Skin of body (tissue), 2 donors: ENCODE measurements around the gene ATP5F1E. TPM values are rescaled to one million over a fixed set of nuclear protein-coding genes. Genes with fewer than 3 reads are reported as not detected.

Experiments
- DNase-seq: peaks from one replicate; lab custom pipeline; 2025; lab: John Stamatoyannopoulos, UW
- total RNA-seq: library from RNA; depleted of rRNA; stranded (reverse); fragments of >200 nt; gene quantifications from one replicate; pipeline ENCODE4 v1.2.3, GENCODE V29; 2014

Gene ATP5F1E
- total RNA-seq, 1 donor from 2014 or later = 21.6 TPM

GRCh38 chr20:59006167-59006863 is 25.8 kb downstream of the ATP5F1E start:
- no peak for DNase-seq

- no peak for DNase-seq
These were observed 26.5 kb downstream of the ATP5F1E start for GRCh38 chr20:59005523-59006166.

DNA sequence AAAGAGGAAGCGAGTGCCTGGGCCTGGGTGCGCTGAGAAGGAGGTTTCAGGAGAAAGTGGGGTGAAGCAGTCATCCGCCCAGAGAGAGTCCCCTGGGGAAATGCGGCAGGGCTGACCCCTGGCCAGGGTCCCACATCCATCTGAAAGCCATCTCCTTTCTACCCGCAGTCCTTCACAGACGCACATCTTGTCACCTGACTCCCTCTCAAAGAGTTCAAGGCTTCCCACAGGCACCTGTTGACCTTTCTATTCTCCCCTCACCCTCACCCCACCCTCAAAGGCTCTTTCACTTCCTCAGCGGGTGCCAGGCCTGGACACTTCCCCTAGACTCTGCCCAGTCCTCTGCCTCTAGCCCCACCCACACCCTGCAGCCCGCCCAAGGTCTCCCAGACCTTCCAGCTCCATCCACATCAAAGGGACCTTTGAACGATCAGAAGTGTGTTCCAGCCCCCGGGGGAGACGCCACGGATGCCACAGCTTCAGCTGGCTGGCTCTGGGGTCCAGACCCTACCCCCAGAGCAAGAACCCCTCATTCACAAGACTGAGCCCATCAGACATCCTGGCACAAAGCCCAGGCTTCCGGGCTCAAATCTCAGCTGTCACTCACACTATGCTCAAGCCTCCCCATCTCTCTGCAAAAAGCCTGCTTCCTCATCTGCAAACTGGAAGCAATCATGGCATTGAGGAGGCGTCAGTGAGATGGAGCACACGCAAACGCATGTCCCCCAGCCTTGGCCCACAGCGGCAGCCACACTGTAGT is 27.2 kb downstream of the ATP5F1E start:
- no peak for DNase-seq

DNA sequence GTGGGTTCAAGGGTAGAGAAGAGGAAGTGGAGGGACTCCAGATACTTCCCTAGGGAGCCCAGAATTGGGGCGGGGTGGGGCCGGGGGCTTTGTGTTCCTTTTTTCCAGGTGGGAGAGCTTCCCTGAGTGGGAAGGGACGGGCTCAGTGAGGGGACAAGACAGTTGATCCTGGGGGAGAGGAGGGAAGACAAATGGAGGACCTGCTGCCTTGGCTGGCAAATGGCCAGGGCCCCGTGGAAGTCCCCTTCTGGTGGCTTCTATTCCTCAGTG is 27.7 kb downstream of the ATP5F1E start:
- DNase-seq = no peak

DNA sequence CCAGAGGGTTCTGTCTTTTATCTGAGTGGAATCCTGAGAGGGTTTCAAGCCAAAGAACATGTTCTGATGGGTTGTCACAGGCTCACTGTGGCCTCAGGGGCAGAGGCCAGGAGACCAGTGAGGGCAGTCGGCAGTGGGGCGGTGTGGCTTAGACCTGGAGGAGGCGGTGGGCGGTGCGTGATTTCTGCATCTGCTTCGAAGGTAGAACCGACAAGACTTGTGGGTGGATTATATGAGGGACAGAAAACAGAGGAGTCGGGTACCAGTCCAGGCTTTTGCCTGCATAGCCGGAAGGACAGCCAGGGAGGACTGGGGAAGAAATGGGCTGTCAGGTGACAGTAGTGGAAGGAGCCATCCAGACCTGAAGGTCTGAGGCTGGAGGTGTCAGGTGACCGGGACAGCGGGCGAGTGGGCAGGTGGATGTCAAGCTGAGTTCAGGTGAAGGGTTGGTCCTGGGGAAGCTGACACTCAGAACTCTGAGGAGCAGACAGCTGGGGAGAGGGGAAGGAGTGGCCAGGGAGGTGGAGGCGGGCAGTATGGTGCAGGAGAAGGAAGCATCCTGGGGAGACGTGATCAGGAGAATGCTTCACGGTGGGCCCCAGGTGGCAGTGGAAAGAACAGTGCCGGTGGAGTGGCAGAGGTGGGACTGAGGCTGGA is 28.2 kb downstream of the ATP5F1E start:
- no peak for DNase-seq

- no peak for DNase-seq
These were observed 29.2 kb downstream of the ATP5F1E start for GRCh38 chr20:59002874-59003399.

- DNase-seq = no peak
These were observed 29.7 kb downstream of the ATP5F1E start for GRCh38 chr20:59002388-59002787.

- no peak for DNase-seq
These were observed 30.5 kb downstream of the ATP5F1E start for GRCh38 chr20:59001449-59002171.

DNA sequence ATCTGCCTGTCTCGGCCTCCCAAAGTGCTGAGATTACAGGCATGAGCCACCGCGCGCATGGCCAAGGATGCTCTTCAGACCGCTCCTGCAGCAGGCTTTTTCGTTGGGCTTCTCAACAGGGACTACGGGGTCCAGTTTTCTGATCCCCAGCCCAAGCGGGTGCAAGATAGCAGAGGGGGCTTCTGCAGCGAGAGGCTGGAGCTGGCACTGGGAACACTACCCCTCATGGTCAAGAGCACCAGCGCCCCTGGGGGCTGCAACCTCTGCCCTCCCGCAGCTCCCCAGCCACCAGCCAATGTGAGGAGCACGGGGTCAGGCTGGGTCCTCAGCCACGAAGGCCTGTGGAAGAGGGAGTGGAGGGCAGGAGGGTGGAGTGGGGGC is 31.1 kb downstream of the ATP5F1E start:
- DNase-seq = no peak

DNA sequence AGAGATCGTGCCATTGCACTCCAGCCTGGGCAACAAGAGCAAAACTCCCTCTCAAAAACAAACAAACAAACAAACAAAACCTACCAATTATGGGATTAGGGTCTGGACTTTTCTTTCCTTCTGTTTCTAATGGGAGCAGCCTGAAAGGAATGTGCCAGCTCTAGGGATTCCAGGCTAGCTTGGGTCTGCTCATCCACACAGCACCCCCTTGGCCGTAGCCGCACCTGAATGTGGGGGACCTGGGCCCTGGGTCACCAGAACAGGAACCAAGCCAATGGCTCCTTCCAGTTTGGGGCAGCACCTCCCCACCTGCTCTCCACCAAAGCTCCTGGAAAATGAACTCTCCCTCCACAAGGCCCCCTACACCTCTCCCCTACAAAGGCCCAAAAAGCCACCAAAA is 31.8 kb downstream of the ATP5F1E start:
- no peak for DNase-seq

DNA sequence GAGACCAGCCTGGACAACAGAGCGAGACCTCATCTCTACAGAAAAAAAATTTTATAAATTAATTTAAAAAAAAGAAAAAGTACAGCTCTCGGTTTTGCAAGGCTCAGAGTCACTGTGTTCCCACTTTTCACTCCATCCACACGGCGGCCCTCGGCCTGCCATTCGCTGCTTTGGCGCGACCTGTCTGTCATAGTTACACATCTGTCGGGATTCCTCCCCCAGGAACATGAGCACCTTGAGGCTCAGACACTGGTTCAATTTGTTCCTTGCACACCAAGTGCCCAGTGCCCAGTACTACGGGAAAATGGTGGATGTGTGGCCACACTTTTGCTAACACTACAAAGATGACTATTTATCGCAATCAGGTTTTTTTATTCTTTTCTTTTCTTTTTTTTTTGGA is 33.5 kb downstream of the ATP5F1E start:
- DNase-seq = no peak

- no peak for DNase-seq
These were observed 34.9 kb downstream of the ATP5F1E start for GRCh38 chr20:58997141-58997770.

- no peak for DNase-seq
These were observed 35.9 kb downstream of the ATP5F1E start for GRCh38 chr20:58996226-58996611.

GRCh38 chr20:58995461-58996225 is 36.5 kb downstream of the ATP5F1E start:
- DNase-seq = no peak

- DNase-seq = no peak
These were observed 37.6 kb downstream of the ATP5F1E start for GRCh38 chr20:58994390-58995159.

DNA sequence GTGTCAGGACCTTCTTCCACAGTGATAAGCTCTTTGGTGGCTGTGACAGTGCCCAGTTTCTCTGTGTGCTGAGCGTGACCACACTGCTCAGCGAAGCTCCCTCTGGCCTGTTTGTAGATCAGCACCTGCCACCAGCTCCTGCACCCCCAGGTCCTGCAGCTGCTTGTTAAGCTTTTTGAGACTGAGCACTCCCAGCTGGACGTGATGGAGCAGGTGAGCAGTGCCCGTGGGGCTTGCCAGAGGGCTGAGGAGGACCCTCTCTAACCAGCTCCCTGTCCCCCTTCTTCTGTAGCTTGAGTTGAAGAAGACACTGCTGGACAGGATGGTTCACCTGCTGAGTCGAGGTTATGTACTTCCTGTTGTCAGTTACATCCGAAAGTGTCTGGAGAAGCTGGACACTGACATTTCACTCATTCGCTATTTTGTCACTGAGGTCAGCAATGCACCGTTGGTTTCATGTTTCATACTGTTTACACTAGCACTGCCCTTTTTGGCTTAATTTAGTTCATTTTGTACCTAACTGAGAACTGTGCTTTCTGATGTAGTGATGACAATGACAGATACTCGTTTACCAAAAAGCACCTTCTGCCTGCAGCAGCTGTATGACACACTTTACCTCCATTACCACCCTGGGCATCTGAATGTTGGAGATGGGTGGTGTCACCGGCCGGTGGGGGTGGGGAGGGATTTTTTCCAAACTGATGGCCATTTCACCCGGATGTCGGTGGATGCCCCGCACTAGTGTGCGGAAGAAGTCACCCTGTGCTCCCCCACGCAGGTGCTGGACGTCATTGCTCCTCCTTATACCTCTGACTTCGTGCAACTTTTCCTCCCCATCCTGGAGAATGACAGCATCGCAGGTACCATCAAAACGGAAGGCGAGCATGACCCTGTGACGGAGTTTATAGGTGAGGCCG is 38.5 kb downstream of the ATP5F1E start:
- no peak for DNase-seq

DNA sequence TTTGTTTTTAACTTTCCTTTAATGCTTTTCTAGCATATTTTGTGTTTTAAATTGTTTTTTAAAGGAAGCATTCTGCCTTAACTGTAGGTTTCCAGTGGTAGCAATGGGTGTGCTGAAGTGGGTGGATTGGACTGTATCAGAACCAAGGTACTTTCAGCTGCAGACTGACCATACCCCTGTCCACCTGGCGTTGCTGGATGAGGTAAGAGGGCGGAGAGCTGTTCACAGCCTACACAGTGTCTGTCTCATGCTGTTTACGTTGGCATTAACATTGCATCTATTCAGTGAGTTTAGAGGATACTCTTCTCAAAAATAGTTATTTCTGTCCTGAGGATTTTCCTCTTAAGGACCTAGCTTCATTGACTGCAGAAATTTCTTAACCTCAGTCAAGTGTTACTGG is 39.2 kb downstream of the ATP5F1E start:
- no peak for DNase-seq

DNA sequence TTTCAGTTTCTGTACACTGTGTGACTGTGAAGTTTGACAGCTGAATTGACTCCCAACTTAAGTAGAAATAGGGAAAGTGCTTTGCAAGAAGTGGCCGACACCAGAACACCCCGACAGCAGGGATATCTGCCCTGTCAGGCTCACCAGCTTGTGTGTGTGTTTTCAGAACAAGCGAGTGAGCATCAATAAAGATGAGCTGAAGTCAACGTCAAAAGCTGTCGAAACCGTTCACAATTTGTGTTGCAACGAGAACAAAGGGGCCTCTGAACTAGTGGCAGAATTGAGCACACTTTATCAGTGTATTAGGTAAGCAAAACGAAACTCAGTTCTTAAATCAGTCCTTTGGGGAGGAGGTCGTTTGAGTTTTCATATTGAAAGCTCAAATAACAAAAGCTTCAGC is 40.4 kb downstream of the ATP5F1E start:
- no peak for DNase-seq
